Thyroid gland (tissue), 4 donors: ENCODE results near the gene CEP55.

Source experiments
- CTCF ChIP-seq, 6 experiments: fragments of 200-600 bp in 3 of 6; fragments of 450-650 bp in 3 of 6; sonication (generic) in 3 of 6; IDR thresholded peaks; one replicate each; pipeline ENCODE4 v1.5.1; 2016 to 2019; ENCODE audit warnings: antibody characterized with exemption in 6 of 6, mild to moderate bottlenecking in 2 of 6, inconsistent platforms in 1 of 6, moderate library complexity in 1 of 6
- POLR2A ChIP-seq, 2 donors: fragments of 450-650 bp; IDR thresholded peaks; one replicate each; pipeline ENCODE4 v1.6.1; 2017; ENCODE audit warnings: antibody characterized with exemption in 2 of 2, mild to moderate bottlenecking in 2 of 2, moderate library complexity in 1 of 2

GRCh38 chr10:93494494-93494893, 1.9 kb upstream of the CEP55 start:
- TF ChIP-seq CTCF (IDR thresholded peaks at IDR 0.05): no peak
- TF ChIP-seq POLR2A (IDR thresholded peaks at IDR 0.05): no peak
